BE2C (cell line): ENCODE results near the gene DAD1.

ENCODE experiments used
- DNase-seq: peaks from one replicate; pipeline ENCODE4 v3.0.0-alpha.2; 2020
- H3K27me3 ChIP-seq: fragments of 250-450 bp; sonication (Bioruptor Pico); 2 replicates; pipeline ENCODE4 v1.5.1; 2020; ENCODE audit warnings: mild to moderate bottlenecking
- H3K36me3 ChIP-seq: fragments of 250-450 bp; sonication (Bioruptor Pico); 2 replicates; pipeline ENCODE4 v1.5.1; 2020; ENCODE audit warnings: mild to moderate bottlenecking
- H3K4me1 ChIP-seq: fragments of 250-450 bp; sonication (Bioruptor Pico); 2 replicates; pipeline ENCODE4 v1.5.1; 2020
- H3K4me3 ChIP-seq: 2 replicates; pipeline ENCODE4 v1.5.1; 2011; ENCODE audit warnings: low read depth, low read length
- H3K9me3 ChIP-seq: fragments of 250-450 bp; sonication (Bioruptor Pico); 2 replicates; pipeline ENCODE4 v1.5.1; 2020
- TF ChIP-seq, protein P1 (sequence below): IDR thresholded peaks from 2 replicates; pipeline ENCODE4 v1.5.1; 2012; ENCODE audit warnings: mild to moderate bottlenecking, low read depth, low read length

The DAD1 gene

DNA sequence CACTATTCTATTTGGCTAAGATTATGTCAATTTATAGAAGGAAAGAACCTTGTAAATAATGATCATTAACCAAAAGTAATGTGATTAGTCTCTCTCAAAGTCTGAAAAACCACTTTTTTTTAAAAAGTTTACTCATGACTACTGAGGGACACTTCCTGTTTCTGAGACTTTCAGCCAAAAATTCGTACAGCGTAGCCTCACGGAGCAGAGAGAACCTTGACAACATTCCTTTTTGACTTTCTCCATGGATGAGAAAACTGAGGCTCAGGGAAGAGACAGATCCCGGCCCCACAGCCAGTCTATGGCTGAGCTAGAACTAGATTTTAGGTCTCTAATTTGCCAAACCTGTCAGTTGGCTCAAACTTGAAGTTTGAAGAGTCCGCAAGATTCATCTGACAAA lies 68.2 kb downstream of the DAD1 start:
- no peaks in the 10 kb centered on the region for H3K27me3 ChIP-seq
- peaks cover 40% of the 10 kb centered on the region for H3K4me1 ChIP-seq
- no peak for DNase-seq
- H3K4me3 ChIP-seq = no peak overlapping the region
- H3K9me3 ChIP-seq = no peaks in the 10 kb centered on the region
- no peaks in the 10 kb centered on the region for H3K36me3 ChIP-seq
- TF ChIP-seq, protein P1, sequence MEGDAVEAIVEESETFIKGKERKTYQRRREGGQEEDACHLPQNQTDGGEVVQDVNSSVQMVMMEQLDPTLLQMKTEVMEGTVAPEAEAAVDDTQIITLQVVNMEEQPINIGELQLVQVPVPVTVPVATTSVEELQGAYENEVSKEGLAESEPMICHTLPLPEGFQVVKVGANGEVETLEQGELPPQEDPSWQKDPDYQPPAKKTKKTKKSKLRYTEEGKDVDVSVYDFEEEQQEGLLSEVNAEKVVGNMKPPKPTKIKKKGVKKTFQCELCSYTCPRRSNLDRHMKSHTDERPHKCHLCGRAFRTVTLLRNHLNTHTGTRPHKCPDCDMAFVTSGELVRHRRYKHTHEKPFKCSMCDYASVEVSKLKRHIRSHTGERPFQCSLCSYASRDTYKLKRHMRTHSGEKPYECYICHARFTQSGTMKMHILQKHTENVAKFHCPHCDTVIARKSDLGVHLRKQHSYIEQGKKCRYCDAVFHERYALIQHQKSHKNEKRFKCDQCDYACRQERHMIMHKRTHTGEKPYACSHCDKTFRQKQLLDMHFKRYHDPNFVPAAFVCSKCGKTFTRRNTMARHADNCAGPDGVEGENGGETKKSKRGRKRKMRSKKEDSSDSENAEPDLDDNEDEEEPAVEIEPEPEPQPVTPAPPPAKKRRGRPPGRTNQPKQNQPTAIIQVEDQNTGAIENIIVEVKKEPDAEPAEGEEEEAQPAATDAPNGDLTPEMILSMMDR = no peak

DNA sequence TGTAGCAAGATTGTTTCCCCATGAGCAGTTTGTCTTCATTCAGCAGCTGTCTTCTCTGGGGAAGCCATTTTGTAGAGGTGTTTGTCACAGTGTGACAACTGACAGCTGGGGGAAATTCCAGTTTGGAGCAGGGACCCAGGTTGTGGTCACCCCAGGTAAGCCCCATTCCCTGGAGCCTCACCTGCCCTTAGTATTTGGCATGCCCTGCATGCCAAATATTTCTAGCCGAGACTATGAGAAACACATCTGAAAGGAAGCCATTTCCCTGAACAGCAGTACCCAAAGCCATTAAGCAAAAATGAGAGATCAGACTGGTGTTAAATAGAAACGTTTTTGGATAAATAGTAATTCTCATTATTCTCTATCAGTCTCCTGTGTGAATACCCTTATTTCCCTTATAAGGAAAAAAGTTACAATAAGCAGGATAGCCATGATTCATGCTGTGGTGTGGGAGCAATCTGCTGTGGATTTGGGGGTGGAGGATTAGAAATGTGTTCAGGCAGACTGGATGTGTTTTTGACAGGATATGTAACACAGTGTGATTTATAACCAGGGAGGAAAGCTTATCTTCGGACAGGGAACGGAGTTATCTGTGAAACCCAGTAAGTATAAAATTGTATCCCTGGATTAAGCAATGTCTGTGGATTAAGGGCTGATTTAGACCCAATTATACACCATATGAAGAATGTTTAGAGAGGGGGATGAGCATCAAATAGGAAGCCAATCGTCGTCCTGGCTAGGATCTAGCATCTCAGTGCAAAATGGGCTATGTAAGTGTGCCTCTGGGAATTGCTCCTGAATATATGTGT lies 68.9 kb downstream of the DAD1 start:
- no peaks in the 10 kb centered on the region for H3K9me3 ChIP-seq
- no peaks in the 10 kb centered on the region for H3K36me3 ChIP-seq
- TF ChIP-seq, protein P1 = no peak
- H3K4me1 ChIP-seq = peaks cover 47% of the 10 kb centered on the region
- no peaks in the 10 kb centered on the region for H3K27me3 ChIP-seq
- no peak overlapping the region for H3K4me3 ChIP-seq
- DNase-seq = no peak

DNA sequence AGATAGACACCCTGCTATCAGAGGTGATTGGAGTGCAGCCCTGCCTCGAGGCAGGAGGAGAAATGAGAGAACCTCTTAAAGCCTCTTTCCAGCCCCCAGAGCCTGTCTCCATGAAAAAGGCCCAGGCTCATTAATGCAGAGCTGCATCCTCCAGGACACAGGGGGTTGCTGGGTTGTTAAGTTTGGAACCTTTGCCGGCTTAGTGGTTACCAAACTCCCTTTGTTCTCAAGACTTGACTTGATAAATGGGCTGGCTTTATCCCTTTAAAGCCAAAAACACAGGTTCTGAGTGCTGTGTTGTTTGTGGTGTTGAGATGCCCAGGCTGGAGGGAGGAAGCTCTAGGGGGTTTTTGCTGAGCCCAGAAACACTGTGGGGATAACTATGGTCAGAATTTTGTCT lies 71.0 kb downstream of the DAD1 start:
- Histone ChIP-seq H3K4me1 (peaks cover 45% of the 10 kb centered on the region), H3K4me3 (no peak overlapping the region)
- TF ChIP-seq, protein P1 = no peak

DNA sequence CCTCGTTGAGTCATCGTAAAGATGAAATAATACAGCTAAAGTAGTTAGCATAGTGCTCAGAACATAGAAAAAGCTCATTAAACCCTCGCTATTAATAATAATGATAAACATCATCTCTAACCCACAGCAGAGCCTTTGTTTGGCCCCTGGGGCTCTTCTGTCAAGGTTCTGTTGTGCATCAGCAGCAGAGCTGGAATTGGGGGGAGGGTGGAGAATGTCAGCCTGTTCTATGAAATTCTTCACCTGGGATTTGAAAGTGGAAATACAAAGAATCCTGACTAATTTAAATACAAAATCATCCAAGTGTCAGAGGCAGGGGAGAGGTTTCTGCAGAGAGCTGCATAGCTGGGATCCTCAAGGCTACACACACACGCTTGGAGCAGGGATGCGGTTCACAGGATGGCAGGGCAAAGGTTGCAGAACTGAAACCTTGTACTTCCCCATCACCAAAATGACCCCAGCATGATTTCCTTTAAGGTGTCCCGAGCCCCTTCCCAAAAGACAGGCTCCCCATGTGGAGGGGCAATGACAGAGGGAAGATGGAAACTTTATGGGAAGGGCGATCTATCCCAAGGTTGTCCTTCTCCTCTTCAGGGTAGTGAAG lies 71.8 kb downstream of the DAD1 start:
- peak; percentile 77 for DNase-seq
- Histone ChIP-seq H3K4me1 (peaks cover 52% of the 10 kb centered on the region), H3K9me3 (no peaks in the 10 kb centered on the region), H3K27me3 (no peaks in the 10 kb centered on the region), H3K36me3 (no peaks in the 10 kb centered on the region), H3K4me3 (no peak overlapping the region)
- TF ChIP-seq, protein P1 = no peak

More for the DNA sequence above, 71.0 kb downstream of the DAD1 start:
- no peak for DNase-seq
- Histone ChIP-seq H3K27me3 (no peaks in the 10 kb centered on the region), H3K36me3 (no peaks in the 10 kb centered on the region), H3K9me3 (no peaks in the 10 kb centered on the region)

DNA sequence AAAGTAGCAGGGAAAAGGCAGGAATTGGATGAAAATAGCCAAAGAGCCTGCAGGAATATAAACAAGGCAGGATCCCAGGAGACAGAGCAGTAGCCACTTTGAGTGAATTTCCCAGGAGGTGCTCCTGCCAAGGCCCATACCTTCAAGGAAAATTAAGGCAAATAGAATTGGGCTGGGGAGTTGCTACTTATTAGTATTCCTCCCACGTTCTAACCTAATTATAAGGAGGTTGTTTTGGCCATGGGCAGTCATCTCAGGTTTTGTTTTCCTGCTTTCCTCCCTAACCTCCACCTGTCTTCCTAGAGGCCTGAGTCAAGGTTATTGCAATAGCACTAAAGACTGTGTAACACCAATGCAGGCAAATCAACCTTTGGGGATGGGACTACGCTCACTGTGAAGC lies 73.1 kb downstream of the DAD1 start:
- Histone ChIP-seq H3K9me3 (no peaks in the 10 kb centered on the region), H3K36me3 (no peaks in the 10 kb centered on the region), H3K4me3 (no peak overlapping the region), H3K4me1 (peaks cover 49% of the 10 kb centered on the region), H3K27me3 (no peaks in the 10 kb centered on the region)
- no peak for DNase-seq
- TF ChIP-seq, protein P1 = no peak
